ENCODE measurements around the gene PCNP.
"Not testable (repeated sequence)": the region's sequence is repeated elsewhere in the genome, so short reads cannot be mapped to it uniquely, and the experiment has no call there.

Gene PCNP

GRCh38 chr3:101634591-101635196 is 60.7 kb downstream of the PCNP start:
- no peak for DNase-seq

- DNase-seq, result no peak
Measured at GRCh38 chr3:101635345-101635744, 61.4 kb downstream of the PCNP start.

- DNase-seq, result peak; percentile 75
Measured at GRCh38 chr3:101635954-101636798, 62.2 kb downstream of the PCNP start.

GRCh38 chr3:101637451-101637850 is 63.5 kb downstream of the PCNP start:
- no peak for DNase-seq

GRCh38 chr3:101638261-101638745 is 64.3 kb downstream of the PCNP start:
- peak; percentile 4 for DNase-seq

- DNase-seq, result no peak
Measured at GRCh38 chr3:101639280-101639963, 65.4 kb downstream of the PCNP start.

- DNase-seq, result no peak
Measured at GRCh38 chr3:101640256-101640655, 66.3 kb downstream of the PCNP start.

GRCh38 chr3:101641397-101642115 is 67.6 kb downstream of the PCNP start:
- DNase-seq, result not testable (repeated sequence)

- DNase-seq, result no peak
Measured at GRCh38 chr3:101642441-101642840, 68.5 kb downstream of the PCNP start.

GRCh38 chr3:101643009-101643844 is 69.2 kb downstream of the PCNP start:
- peak; percentile 1 for DNase-seq
